Mammary epithelial cell (primary cell): ENCODE results near the gene TBC1D16.

Experiments used
- CTCF ChIP-seq, 2 donors: IDR thresholded peaks in 1 of 2; conservative IDR thresholded peaks in 1 of 2; 2 replicates each; pipeline ENCODE4 v1.5.1; 2011 to 2012; ENCODE audit warnings: inconsistent platforms in 2 of 2, low read length in 2 of 2, mild to moderate bottlenecking in 2 of 2, control low read depth in 1 of 2, low read depth in 1 of 2; ENCODE audit not compliant: insufficient read depth in 1 of 2; ENCODE audit errors: extremely low read depth in 1 of 2
- EZH2 ChIP-seq: IDR thresholded peaks from 2 replicates; pipeline ENCODE4 v1.6.1; 2012; ENCODE audit warnings: low read length, inconsistent platforms, borderline replicate concordance

GRCh38 chr17:79941088-79942010, 94.3 kb downstream of the TBC1D16 start:
- no peak for TF ChIP-seq CTCF (conservative IDR thresholded peaks at IDR 0.05 in 1 of 2, IDR thresholded peaks at IDR 0.05 in 1 of 2; ENCODE audit: extremely low read depth in 1 of 2, insufficient read depth in 1 of 2, low read depth in 1 of 2, low read length in 2 of 2)
- no peak for TF ChIP-seq EZH2
